ENCODE data around the gene SND1. TPM values are rescaled to one million over a fixed set of nuclear protein-coding genes. Genes with fewer than 3 reads are reported as not detected.

Gene SND1
- total RNA-seq, 1 experiment from 2014 or later = 274 TPM

- Mint-ChIP-seq H3K36me3 (ENCODE audit: insufficient read depth, unreplicated experiment) (peaks cover 89% of the 10 kb centered on the region), H3K27me3 (ENCODE audit: insufficient read depth, unreplicated experiment) (no peaks in the 10 kb centered on the region), H3K27ac (ENCODE audit: unreplicated experiment) (no peak overlapping the region), H3K4me3 (ENCODE audit: unreplicated experiment) (no peak overlapping the region), H3K4me1 (ENCODE audit: low read depth, unreplicated experiment) (peaks cover 18% of the 10 kb centered on the region), H3K9me3 (ENCODE audit: unreplicated experiment) (no peaks in the 10 kb centered on the region)
- TF ChIP-seq CTCF (IDR thresholded peaks at IDR 0.05; ENCODE audit: insufficient read depth in 1 of 2, low read depth in 1 of 2, low read length in 1 of 2, severe bottlenecking in 1 of 2, unreplicated experiment in 1 of 2) = no peak
- Histone ChIP-seq H3K27me3 (replicated peaks; ENCODE audit: control insufficient read depth, insufficient read depth, low read length) (no peaks in the 10 kb centered on the region), H3K4me3 (ENCODE audit: low read depth, low read length) (no peak overlapping the region), H3K4me1 (peaks cover 2% of the 10 kb centered on the region; the same call in 1 of the 2 replicates), H3K36me3 (ENCODE audit: control insufficient read depth, insufficient read depth, low read length) (no peaks in the 10 kb centered on the region; the same call in 1 of the 2 replicates), H3K9me3 (no peaks in the 10 kb centered on the region)
- intact Hi-C loops (cut with micrococcal nuclease; ENCODE audit: unreplicated experiment) = no loop called here
- BruUV-seq (replicated peaks) = no TSS peak
- ChIA-PET POLR2A (no interaction called here), CTCF (no interaction called here)
- no peak for DNase-seq
Observed at GRCh38 chr7:127658970-127659630, 7.1 kb downstream of the SND1 start.

DNA sequence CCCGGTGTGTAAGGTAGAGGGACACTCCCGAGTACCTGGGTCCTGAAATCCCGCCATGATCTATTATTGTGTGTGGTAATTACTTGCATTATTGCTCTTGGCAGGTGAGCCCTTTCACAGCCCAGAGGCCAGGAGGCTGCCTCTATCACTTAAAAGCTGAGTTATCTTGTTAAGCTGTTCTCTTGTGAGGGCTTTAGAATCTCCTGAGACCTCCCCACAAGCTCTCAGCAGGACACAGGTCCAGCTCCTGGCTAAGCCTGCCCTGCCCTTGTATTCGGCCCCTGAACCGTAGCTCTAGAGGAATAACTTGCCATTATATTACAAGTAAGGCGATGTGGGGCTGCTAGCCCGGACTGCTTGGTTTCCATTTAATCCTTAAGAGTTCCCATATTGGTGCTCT lies 13.9 kb downstream of the SND1 start:
- Mint-ChIP-seq H3K27me3 (ENCODE audit: insufficient read depth, unreplicated experiment) (no peaks in the 10 kb centered on the region), H3K4me1 (ENCODE audit: low read depth, unreplicated experiment) (peaks cover 14% of the 10 kb centered on the region), H3K27ac (ENCODE audit: unreplicated experiment) (peak overlapping the region; percentile 73), H3K36me3 (ENCODE audit: insufficient read depth, unreplicated experiment) (peaks cover 87% of the 10 kb centered on the region), H3K4me3 (ENCODE audit: unreplicated experiment) (no peak overlapping the region), H3K9me3 (ENCODE audit: unreplicated experiment) (no peaks in the 10 kb centered on the region)
- intact Hi-C loops (cut with micrococcal nuclease; ENCODE audit: unreplicated experiment) = no loop called here
- Histone ChIP-seq H3K9me3 (no peaks in the 10 kb centered on the region), H3K4me3 (ENCODE audit: low read depth, low read length) (no peak overlapping the region), H3K4me1 (no peaks in the 10 kb centered on the region), H3K27me3 (replicated peaks; ENCODE audit: control insufficient read depth, insufficient read depth, low read length) (no peaks in the 10 kb centered on the region), H3K36me3 (ENCODE audit: control insufficient read depth, insufficient read depth, low read length) (no peaks in the 10 kb centered on the region)
- TF ChIP-seq CTCF (IDR thresholded peaks at IDR 0.05; ENCODE audit: insufficient read depth in 1 of 2, low read depth in 1 of 2, low read length in 1 of 2, severe bottlenecking in 1 of 2, unreplicated experiment in 1 of 2) = no peak
- CTCF ChIA-PET = no interaction called here
- no peak for DNase-seq
- POLR2A ChIA-PET = no interaction called here
- BruUV-seq (replicated peaks) = no TSS peak

DNA sequence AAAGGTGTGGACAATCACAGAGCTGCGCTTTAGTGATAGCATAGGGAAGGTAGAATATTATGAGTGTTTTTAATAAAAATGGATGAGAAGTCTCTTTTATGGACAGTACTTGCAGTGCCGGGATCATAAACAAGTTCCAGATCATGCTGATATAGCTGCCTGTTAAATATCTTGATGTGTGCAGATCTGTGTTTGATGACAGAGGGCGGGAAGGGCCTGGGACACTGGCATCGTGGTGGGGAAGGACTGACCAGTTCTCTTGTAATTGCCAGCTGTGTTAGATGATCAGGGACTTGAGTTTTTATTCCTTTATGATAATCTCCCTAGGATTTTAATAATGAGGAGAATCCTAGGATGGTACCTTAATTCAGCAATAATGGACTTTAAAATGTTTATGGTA lies 14.6 kb downstream of the SND1 start:
- Histone ChIP-seq H3K36me3 (ENCODE audit: control insufficient read depth, insufficient read depth, low read length) (no peaks in the 10 kb centered on the region), H3K27me3 (replicated peaks; ENCODE audit: control insufficient read depth, insufficient read depth, low read length) (no peaks in the 10 kb centered on the region), H3K9me3 (no peaks in the 10 kb centered on the region), H3K4me1 (no peaks in the 10 kb centered on the region), H3K4me3 (ENCODE audit: low read depth, low read length) (no peak overlapping the region)
- peak overlapping the region; percentile 73 for H3K27ac Mint-ChIP-seq (ENCODE audit: unreplicated experiment)
- no peak for DNase-seq
- CTCF ChIA-PET = no interaction called here
- no TSS peak for BruUV-seq (replicated peaks)
- POLR2A ChIA-PET = no interaction called here
- intact Hi-C loops (cut with micrococcal nuclease; ENCODE audit: unreplicated experiment) = no loop called here
- H3K4me3 Mint-ChIP-seq (ENCODE audit: unreplicated experiment) = no peak overlapping the region
- H3K27me3 Mint-ChIP-seq (ENCODE audit: insufficient read depth, unreplicated experiment) = no peaks in the 10 kb centered on the region
- TF ChIP-seq CTCF (IDR thresholded peaks at IDR 0.05; ENCODE audit: insufficient read depth in 1 of 2, low read depth in 1 of 2, low read length in 1 of 2, severe bottlenecking in 1 of 2, unreplicated experiment in 1 of 2) = no peak
- peaks cover 87% of the 10 kb centered on the region for H3K36me3 Mint-ChIP-seq (ENCODE audit: insufficient read depth, unreplicated experiment)
- H3K4me1 Mint-ChIP-seq (ENCODE audit: low read depth, unreplicated experiment) = peaks cover 14% of the 10 kb centered on the region
- no peaks in the 10 kb centered on the region for H3K9me3 Mint-ChIP-seq (ENCODE audit: unreplicated experiment)
